Lower leg skin (tissue), 3 donors: ENCODE data around the gene SASH1.

Source experiments
- CTCF ChIP-seq, 3 donors: fragments of 450-650 bp; IDR thresholded peaks; one replicate each; pipeline ENCODE4 v1.5.1; 2016; ENCODE audit warnings: antibody characterized with exemption in 3 of 3, mild to moderate bottlenecking in 3 of 3, moderate library complexity in 2 of 3
- POLR2A ChIP-seq, 2 donors: fragments of 450-650 bp; IDR thresholded peaks; one replicate each; pipeline ENCODE4 v1.6.1; 2016 to 2017; ENCODE audit warnings: antibody characterized with exemption in 2 of 2, mild to moderate bottlenecking in 1 of 2, moderate library complexity in 1 of 2

- no peak for TF ChIP-seq CTCF (IDR thresholded peaks at IDR 0.05)
- TF ChIP-seq POLR2A (IDR thresholded peaks at IDR 0.05), result no peak
Observed at GRCh38 chr6:148502773-148503135, 160.1 kb downstream of the SASH1 start.
